Spleen (tissue), 7 donors: Measurements from ENCODE around the gene MSX1.

Source experiments
- POLR2A ChIP-seq, 3 donors: fragments of 450-650 bp; IDR thresholded peaks; one replicate each; pipeline ENCODE4 v1.5.1; 2017; ENCODE audit warnings: antibody characterized with exemption in 3 of 3, mild to moderate bottlenecking in 1 of 3
- TF ChIP-seq, protein P1 (sequence below), 11 experiments: fragments of 200-600 bp in 7 of 11; fragments of 450-650 bp in 4 of 11; sonication (generic) in 4 of 11; IDR thresholded peaks in 8 of 11; conservative IDR thresholded peaks in 3 of 11; 1 replicate in 7 of 11; 2 replicates in 4 of 11; pipeline versions ENCODE4 v1.4.0 to v1.8.0; 2016 to 2021; ENCODE audit warnings: antibody characterized with exemption in 11 of 11, inconsistent platforms in 4 of 11, mild to moderate bottlenecking in 1 of 11
- donor health status: DM: no; HTN: no; CAD: no; lungs with moderate emphysema.
- donor health status: DM: no; HTN: no; CAD: no.
- donor health status: DM: no; HTN: no; CAD: no.

DNA sequence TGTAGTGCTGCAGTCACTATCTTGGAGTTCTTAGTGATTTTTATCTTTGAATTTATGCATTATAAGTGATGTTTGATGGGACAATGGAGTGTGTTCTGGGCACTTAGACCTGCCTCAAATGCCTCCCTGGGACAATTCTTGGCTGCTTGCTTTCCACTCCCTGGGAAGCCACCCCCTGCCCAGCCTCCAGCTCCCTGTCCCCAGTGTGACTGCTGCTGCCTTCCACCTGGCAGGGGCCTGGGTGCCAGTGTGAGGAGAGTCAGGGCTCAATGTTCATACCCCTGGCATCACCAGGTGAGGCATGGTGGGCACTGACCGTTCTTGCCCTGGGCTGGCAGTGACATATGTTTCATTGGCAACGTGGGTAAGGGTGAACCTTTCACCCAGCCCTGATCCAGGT lies 14.8 kb downstream of the MSX1 start:
- TF ChIP-seq, protein P1, sequence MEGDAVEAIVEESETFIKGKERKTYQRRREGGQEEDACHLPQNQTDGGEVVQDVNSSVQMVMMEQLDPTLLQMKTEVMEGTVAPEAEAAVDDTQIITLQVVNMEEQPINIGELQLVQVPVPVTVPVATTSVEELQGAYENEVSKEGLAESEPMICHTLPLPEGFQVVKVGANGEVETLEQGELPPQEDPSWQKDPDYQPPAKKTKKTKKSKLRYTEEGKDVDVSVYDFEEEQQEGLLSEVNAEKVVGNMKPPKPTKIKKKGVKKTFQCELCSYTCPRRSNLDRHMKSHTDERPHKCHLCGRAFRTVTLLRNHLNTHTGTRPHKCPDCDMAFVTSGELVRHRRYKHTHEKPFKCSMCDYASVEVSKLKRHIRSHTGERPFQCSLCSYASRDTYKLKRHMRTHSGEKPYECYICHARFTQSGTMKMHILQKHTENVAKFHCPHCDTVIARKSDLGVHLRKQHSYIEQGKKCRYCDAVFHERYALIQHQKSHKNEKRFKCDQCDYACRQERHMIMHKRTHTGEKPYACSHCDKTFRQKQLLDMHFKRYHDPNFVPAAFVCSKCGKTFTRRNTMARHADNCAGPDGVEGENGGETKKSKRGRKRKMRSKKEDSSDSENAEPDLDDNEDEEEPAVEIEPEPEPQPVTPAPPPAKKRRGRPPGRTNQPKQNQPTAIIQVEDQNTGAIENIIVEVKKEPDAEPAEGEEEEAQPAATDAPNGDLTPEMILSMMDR (IDR thresholded peaks at IDR 0.05 in 8 of 11, conservative IDR thresholded peaks at IDR 0.05 in 3 of 11) = no peak
- TF ChIP-seq POLR2A (IDR thresholded peaks at IDR 0.05) = no peak
